ENCODE measurements around the gene SOX6.

The SOX6 gene

DNA sequence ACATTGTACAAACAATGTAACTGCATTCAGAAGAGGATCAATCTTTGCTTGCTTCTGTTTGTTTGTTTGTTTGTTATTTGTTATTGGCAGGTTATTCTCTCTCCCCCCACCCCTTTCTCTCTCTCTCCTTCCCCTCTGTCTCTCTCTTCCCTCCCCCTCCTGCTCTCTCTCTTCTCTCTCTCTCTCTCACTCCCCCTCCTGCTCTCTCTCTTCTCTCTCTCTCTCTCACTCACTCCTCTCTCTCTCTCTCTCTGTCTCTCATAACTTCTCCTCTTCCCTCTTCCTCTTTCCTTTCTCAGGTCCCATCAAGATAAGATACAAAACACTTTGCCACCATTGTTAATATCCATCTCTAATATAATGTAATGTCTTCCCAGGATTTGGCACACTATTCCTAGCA, 236.3 kb downstream of the SOX6 start:
- no peaks in the 10 kb centered on the region for H3K27me3 ChIP-seq (ENCODE audit: control insufficient read depth, low read length)
- no peaks in the 10 kb centered on the region for H3K36me3 ChIP-seq (ENCODE audit: control insufficient read depth, low read length)
- H3K27ac ChIP-seq (ENCODE audit: low read depth, low read length) = no peak overlapping the region
- H3K4me3 ChIP-seq (ENCODE audit: low read length) = no peak overlapping the region
- H3K9me3 ChIP-seq (ENCODE audit: control insufficient read depth, insufficient read depth, low read length) = no peaks in the 10 kb centered on the region
- no peaks in the 10 kb centered on the region for H3K79me2 ChIP-seq (ENCODE audit: control insufficient read depth, low read length)
- no peak overlapping the region for H3K4me2 ChIP-seq (ENCODE audit: low read length)
- no peaks in the 10 kb centered on the region for H3K4me1 ChIP-seq (ENCODE audit: control insufficient read depth, low read length)
- TF ChIP-seq, protein P1, sequence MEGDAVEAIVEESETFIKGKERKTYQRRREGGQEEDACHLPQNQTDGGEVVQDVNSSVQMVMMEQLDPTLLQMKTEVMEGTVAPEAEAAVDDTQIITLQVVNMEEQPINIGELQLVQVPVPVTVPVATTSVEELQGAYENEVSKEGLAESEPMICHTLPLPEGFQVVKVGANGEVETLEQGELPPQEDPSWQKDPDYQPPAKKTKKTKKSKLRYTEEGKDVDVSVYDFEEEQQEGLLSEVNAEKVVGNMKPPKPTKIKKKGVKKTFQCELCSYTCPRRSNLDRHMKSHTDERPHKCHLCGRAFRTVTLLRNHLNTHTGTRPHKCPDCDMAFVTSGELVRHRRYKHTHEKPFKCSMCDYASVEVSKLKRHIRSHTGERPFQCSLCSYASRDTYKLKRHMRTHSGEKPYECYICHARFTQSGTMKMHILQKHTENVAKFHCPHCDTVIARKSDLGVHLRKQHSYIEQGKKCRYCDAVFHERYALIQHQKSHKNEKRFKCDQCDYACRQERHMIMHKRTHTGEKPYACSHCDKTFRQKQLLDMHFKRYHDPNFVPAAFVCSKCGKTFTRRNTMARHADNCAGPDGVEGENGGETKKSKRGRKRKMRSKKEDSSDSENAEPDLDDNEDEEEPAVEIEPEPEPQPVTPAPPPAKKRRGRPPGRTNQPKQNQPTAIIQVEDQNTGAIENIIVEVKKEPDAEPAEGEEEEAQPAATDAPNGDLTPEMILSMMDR (IDR thresholded peaks at IDR 0.05; ENCODE audit: low read depth, low read length, poor library complexity, severe bottlenecking) = no peak
- TF ChIP-seq EZH2phosphoT487 (IDR thresholded peaks at IDR 0.05; ENCODE audit: borderline replicate concordance, low read length) = no peak
- H3F3A ChIP-seq (ENCODE audit: control insufficient read depth, insufficient read depth) = no peaks in the 10 kb centered on the region
- no peaks in the 10 kb centered on the region for H3K9me2 ChIP-seq (replicated peaks; ENCODE audit: control insufficient read depth, low read length)
- H4K20me1 ChIP-seq (ENCODE audit: control insufficient read depth, insufficient read depth, low read depth, low read length) = no peaks in the 10 kb centered on the region

- H4K20me1 ChIP-seq (ENCODE audit: control insufficient read depth, insufficient read depth, low read depth, low read length) = no peaks in the 10 kb centered on the region
- no peaks in the 10 kb centered on the region for H3K27me3 ChIP-seq (ENCODE audit: control insufficient read depth, low read length)
- H3K36me3 ChIP-seq (ENCODE audit: control insufficient read depth, low read length) = no peaks in the 10 kb centered on the region
- TF ChIP-seq, protein P1 (IDR thresholded peaks at IDR 0.05; ENCODE audit: low read depth, low read length, poor library complexity, severe bottlenecking) = no peak
- TF ChIP-seq EZH2phosphoT487 (IDR thresholded peaks at IDR 0.05; ENCODE audit: borderline replicate concordance, low read length) = no peak
- H3K4me3 ChIP-seq (ENCODE audit: low read length) = no peak overlapping the region
- no peaks in the 10 kb centered on the region for H3F3A ChIP-seq (ENCODE audit: control insufficient read depth, insufficient read depth)
- H3K4me2 ChIP-seq (ENCODE audit: low read length) = no peak overlapping the region
- no peaks in the 10 kb centered on the region for H3K79me2 ChIP-seq (ENCODE audit: control insufficient read depth, low read length)
- no peak overlapping the region for H3K27ac ChIP-seq (ENCODE audit: low read depth, low read length)
- H3K4me1 ChIP-seq (ENCODE audit: control insufficient read depth, low read length) = no peaks in the 10 kb centered on the region
- no peaks in the 10 kb centered on the region for H3K9me3 ChIP-seq (ENCODE audit: control insufficient read depth, insufficient read depth, low read length)
- H3K9me2 ChIP-seq (replicated peaks; ENCODE audit: control insufficient read depth, low read length) = no peaks in the 10 kb centered on the region
These were observed 238.2 kb downstream of the SOX6 start for GRCh38 chr11:16117989-16118756.

DNA sequence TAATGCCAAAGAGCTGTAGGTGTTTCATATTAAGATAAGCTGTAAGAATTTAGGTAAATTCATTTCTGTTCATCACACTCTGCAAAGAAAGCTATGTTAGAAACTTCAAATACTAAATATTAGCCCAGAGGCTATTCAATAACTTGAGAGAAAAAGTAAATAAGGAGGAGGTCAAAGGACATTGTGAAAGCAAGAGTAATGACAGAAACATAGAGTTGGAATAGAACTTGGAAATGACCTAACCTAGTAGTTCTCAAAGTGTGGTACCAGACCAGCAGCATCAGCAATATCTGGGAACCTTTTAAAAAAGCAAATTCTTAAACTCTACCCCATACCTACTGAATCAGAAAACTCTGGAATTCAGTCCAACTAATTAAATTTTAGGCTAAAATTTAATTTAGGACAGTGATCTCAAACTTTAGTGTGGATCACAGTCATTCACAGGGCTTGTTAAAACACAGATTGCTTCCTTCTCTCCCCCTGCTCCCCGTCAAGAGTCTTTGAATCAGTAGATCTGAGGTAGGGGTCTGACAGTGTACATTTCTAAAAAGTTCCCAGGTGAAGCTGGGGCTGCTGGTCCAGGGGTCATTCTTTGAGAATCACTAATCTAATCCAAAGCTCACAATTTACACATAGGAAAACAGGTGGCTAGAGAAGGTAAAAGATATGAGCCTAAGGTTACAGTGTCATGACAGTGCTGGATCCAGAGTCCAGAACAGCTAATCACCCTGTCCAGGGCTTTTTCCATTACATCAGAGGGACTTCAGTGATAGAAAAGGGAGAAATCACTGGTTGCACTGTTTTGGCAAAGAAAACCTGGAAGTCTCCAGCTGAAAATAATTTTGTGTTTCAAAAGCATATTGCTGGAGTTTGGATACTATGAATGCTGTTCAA, 241.1 kb downstream of the SOX6 start:
- H3K27me3 ChIP-seq (ENCODE audit: control insufficient read depth, low read length) = no peaks in the 10 kb centered on the region
- no peaks in the 10 kb centered on the region for H3F3A ChIP-seq (ENCODE audit: control insufficient read depth, insufficient read depth)
- H4K20me1 ChIP-seq (ENCODE audit: control insufficient read depth, insufficient read depth, low read depth, low read length) = no peaks in the 10 kb centered on the region
- H3K4me2 ChIP-seq (ENCODE audit: low read length) = no peak overlapping the region
- no peaks in the 10 kb centered on the region for H3K79me2 ChIP-seq (ENCODE audit: control insufficient read depth, low read length)
- H3K4me1 ChIP-seq (ENCODE audit: control insufficient read depth, low read length) = no peaks in the 10 kb centered on the region
- H3K36me3 ChIP-seq (ENCODE audit: control insufficient read depth, low read length) = no peaks in the 10 kb centered on the region
- no peaks in the 10 kb centered on the region for H3K9me3 ChIP-seq (ENCODE audit: control insufficient read depth, insufficient read depth, low read length)
- no peak overlapping the region for H3K4me3 ChIP-seq (ENCODE audit: low read length)
- H3K27ac ChIP-seq (ENCODE audit: low read depth, low read length) = no peak overlapping the region
- H3K9me2 ChIP-seq (replicated peaks; ENCODE audit: control insufficient read depth, low read length) = no peaks in the 10 kb centered on the region
- TF ChIP-seq EZH2phosphoT487 (IDR thresholded peaks at IDR 0.05; ENCODE audit: borderline replicate concordance, low read length) = no peak
- TF ChIP-seq, protein P1 (IDR thresholded peaks at IDR 0.05; ENCODE audit: low read depth, low read length, poor library complexity, severe bottlenecking) = no peak
